Duodenal mucosa (tissue), 2 donors: ENCODE results near the gene STMN1.
A peak's percentile ranks its signal among the peaks of the same experiment; 100 is the strongest.

Experiments
- H3K27ac ChIP-seq: one replicate; pipeline ENCODE4 v1.7.0; 2013; ENCODE audit warnings: low read depth, low read length
- H3K27me3 ChIP-seq, 2 donors: one replicate each; pipeline ENCODE4 v1.7.0; 2013; ENCODE audit warnings: low read length in 2 of 2, control low read depth in 1 of 2; ENCODE audit not compliant: insufficient read depth in 2 of 2, control insufficient read depth in 1 of 2
- H3K36me3 ChIP-seq, 2 donors: one replicate each; pipeline ENCODE4 v1.7.0; 2013; ENCODE audit warnings: low read length in 2 of 2, control low read depth in 1 of 2; ENCODE audit not compliant: insufficient read depth in 2 of 2, control insufficient read depth in 1 of 2
- H3K4me1 ChIP-seq, 2 donors: one replicate each; pipeline ENCODE4 v1.7.0; 2013; ENCODE audit warnings: low read length in 2 of 2, control low read depth in 1 of 2; ENCODE audit not compliant: insufficient read depth in 2 of 2, control insufficient read depth in 1 of 2
- H3K4me3 ChIP-seq, 2 donors: one replicate each; pipeline ENCODE4 v1.7.0; 2013; ENCODE audit warnings: low read length in 2 of 2, low read depth in 1 of 2
- H3K9ac ChIP-seq, 2 donors: one replicate each; pipeline ENCODE4 v1.7.0; 2013; ENCODE audit warnings: low read length in 2 of 2, low read depth in 1 of 2
- H3K9me3 ChIP-seq, 2 donors: one replicate each; pipeline ENCODE4 v1.7.0; 2013; ENCODE audit warnings: low read length in 2 of 2, control low read depth in 1 of 2; ENCODE audit not compliant: control insufficient read depth in 1 of 2

The STMN1 gene

GRCh38 chr1:25871704-25872494 is 34.3 kb downstream of the STMN1 start:
- Histone ChIP-seq H3K9me3 (no peaks in the 10 kb centered on the region), H3K9ac (peak overlapping the region in 1 of 2 donors; percentile 44), H3K4me3 (peak overlapping the region; percentile 21 to 45), H3K27ac (no peak overlapping the region), H3K27me3 (no peaks in the 10 kb centered on the region), H3K36me3 (peaks cover 0 to 8% of the 10 kb centered on the region in 2 donors), H3K4me1 (peaks cover 65 to 67% of the 10 kb centered on the region in 2 donors)

- peak overlapping the region in 1 of 2 donors; percentile 44 for H3K9ac ChIP-seq
- H3K4me3 ChIP-seq = peak overlapping the region; percentile 21 to 45
- H3K9me3 ChIP-seq = no peaks in the 10 kb centered on the region
- peaks cover 0 to 8% of the 10 kb centered on the region in 2 donors for H3K36me3 ChIP-seq
- H3K4me1 ChIP-seq = peaks cover 64 to 71% of the 10 kb centered on the region in 2 donors
- H3K27me3 ChIP-seq = no peaks in the 10 kb centered on the region
- no peak overlapping the region for H3K27ac ChIP-seq
Measured at GRCh38 chr1:25871086-25871703, 35.0 kb downstream of the STMN1 start.

GRCh38 chr1:25870614-25871013 is 35.6 kb downstream of the STMN1 start:
- no peaks in the 10 kb centered on the region for H3K27me3 ChIP-seq
- no peak overlapping the region for H3K27ac ChIP-seq
- peaks cover 0 to 8% of the 10 kb centered on the region in 2 donors for H3K36me3 ChIP-seq
- H3K9ac ChIP-seq = peak overlapping the region; percentile 21 to 44
- peaks cover 63 to 68% of the 10 kb centered on the region in 2 donors for H3K4me1 ChIP-seq
- no peak overlapping the region for H3K4me3 ChIP-seq
- H3K9me3 ChIP-seq = no peaks in the 10 kb centered on the region

GRCh38 chr1:25869909-25870606 is 36.2 kb downstream of the STMN1 start:
- H3K36me3 ChIP-seq = peaks cover 0 to 8% of the 10 kb centered on the region in 2 donors
- no peaks in the 10 kb centered on the region for H3K27me3 ChIP-seq
- H3K4me3 ChIP-seq = no peak overlapping the region
- peaks cover 63 to 68% of the 10 kb centered on the region in 2 donors for H3K4me1 ChIP-seq
- H3K27ac ChIP-seq = no peak overlapping the region
- H3K9me3 ChIP-seq = no peaks in the 10 kb centered on the region
- H3K9ac ChIP-seq = peak overlapping the region in 1 of 2 donors; percentile 21

- H3K4me3 ChIP-seq = peak overlapping the region; percentile 28 to 39
- H3K27ac ChIP-seq = peak overlapping the region; percentile 60
- no peaks in the 10 kb centered on the region for H3K9me3 ChIP-seq
- H3K4me1 ChIP-seq = peaks cover 44 to 46% of the 10 kb centered on the region in 2 donors
- peak overlapping the region; percentile 27 to 59 for H3K9ac ChIP-seq
- no peaks in the 10 kb centered on the region for H3K27me3 ChIP-seq
- H3K36me3 ChIP-seq = peaks cover 14 to 15% of the 10 kb centered on the region in 2 donors
Measured at GRCh38 chr1:25867210-25867991, 38.8 kb downstream of the STMN1 start.

- no peak overlapping the region for H3K27ac ChIP-seq
- no peak overlapping the region for H3K4me3 ChIP-seq
- H3K36me3 ChIP-seq = peaks cover 14 to 20% of the 10 kb centered on the region in 2 donors
- no peaks in the 10 kb centered on the region for H3K9me3 ChIP-seq
- peaks cover 35 to 36% of the 10 kb centered on the region in 2 donors for H3K4me1 ChIP-seq
- no peak overlapping the region for H3K9ac ChIP-seq
- H3K27me3 ChIP-seq = no peaks in the 10 kb centered on the region
Measured at GRCh38 chr1:25866288-25866687, 39.9 kb downstream of the STMN1 start.

- H3K4me1 ChIP-seq = peaks cover 16 to 32% of the 10 kb centered on the region in 2 donors
- no peaks in the 10 kb centered on the region for H3K27me3 ChIP-seq
- no peak overlapping the region for H3K9ac ChIP-seq
- H3K9me3 ChIP-seq = no peaks in the 10 kb centered on the region
- no peak overlapping the region for H3K4me3 ChIP-seq
- H3K36me3 ChIP-seq = peaks cover 6 to 20% of the 10 kb centered on the region in 2 donors
- no peak overlapping the region for H3K27ac ChIP-seq
Measured at GRCh38 chr1:25864434-25864833, 41.8 kb downstream of the STMN1 start.

- H3K36me3 ChIP-seq = peaks cover 6 to 20% of the 10 kb centered on the region in 2 donors
- H3K4me3 ChIP-seq = no peak overlapping the region
- no peaks in the 10 kb centered on the region for H3K9me3 ChIP-seq
- peaks cover 21 to 37% of the 10 kb centered on the region in 2 donors for H3K4me1 ChIP-seq
- no peak overlapping the region for H3K27ac ChIP-seq
- no peaks in the 10 kb centered on the region for H3K27me3 ChIP-seq
- H3K9ac ChIP-seq = no peak overlapping the region
Measured at GRCh38 chr1:25863486-25864262, 42.5 kb downstream of the STMN1 start.

GRCh38 chr1:25862785-25863485 is 43.3 kb downstream of the STMN1 start:
- Histone ChIP-seq H3K4me3 (no peak overlapping the region), H3K27ac (no peak overlapping the region), H3K36me3 (peaks cover 6 to 20% of the 10 kb centered on the region in 2 donors), H3K9ac (no peak overlapping the region), H3K4me1 (peaks cover 22 to 36% of the 10 kb centered on the region in 2 donors), H3K27me3 (no peaks in the 10 kb centered on the region), H3K9me3 (no peaks in the 10 kb centered on the region)
